Astrocyte (in vitro differentiated cells and primary cell): ENCODE results near the gene ARHGAP24. TPM values are rescaled to one million over a fixed set of nuclear protein-coding genes. Genes with fewer than 3 reads are reported as not detected.

ENCODE experiments used
- DNase-seq: peaks from one replicate; pipeline ENCODE4 v3.0.0-alpha.2; 2010; ENCODE audit warnings: low read depth
- FAIRE-seq: peaks from 2 replicates; lab custom pipeline; 2011; peaks lifted over from hg19 to GRCh38; lab: Jason Lieb, UNC
- H2AFZ ChIP-seq: 2 replicates; pipeline ENCODE4 v1.6.0; 2012; ENCODE audit warnings: low read depth, low read length, inconsistent platforms
- H3K27ac ChIP-seq: 2 replicates; pipeline ENCODE4 v1.5.1; 2011; ENCODE audit warnings: low read depth, low read length, inconsistent platforms
- H3K27me3 ChIP-seq: 2 replicates; pipeline ENCODE4 v1.6.0; 2011; ENCODE audit warnings: low read length, inconsistent platforms; ENCODE audit not compliant: insufficient read depth
- H3K36me3 ChIP-seq: 2 replicates; pipeline ENCODE4 v1.5.1; 2011; ENCODE audit warnings: low read length, inconsistent platforms; ENCODE audit not compliant: insufficient read depth
- H3K4me1 ChIP-seq: 2 replicates; pipeline ENCODE4 v1.5.1; 2011; ENCODE audit warnings: low read length, inconsistent platforms; ENCODE audit not compliant: insufficient read depth
- H3K4me2 ChIP-seq: 2 replicates; pipeline ENCODE4 v1.6.0; 2012; ENCODE audit warnings: low read length, inconsistent platforms
- H3K4me3 ChIP-seq: 2 replicates; pipeline ENCODE4 v1.5.1; 2011; ENCODE audit warnings: low read depth, mild to moderate bottlenecking, low read length, inconsistent platforms; ENCODE audit not compliant: insufficient read depth
- H3K79me2 ChIP-seq: 2 replicates; pipeline ENCODE4 v1.6.0; 2012; ENCODE audit warnings: mild to moderate bottlenecking, low read length, inconsistent platforms; ENCODE audit not compliant: insufficient read depth
- H3K9ac ChIP-seq: 2 replicates; pipeline ENCODE4 v1.6.0; 2012; ENCODE audit warnings: mild to moderate bottlenecking, low read length, inconsistent platforms
- H3K9me3 ChIP-seq: 2 replicates; pipeline ENCODE4 v1.5.1; 2012; ENCODE audit warnings: low read depth, mild to moderate bottlenecking, low read length, inconsistent platforms; ENCODE audit not compliant: insufficient read depth
- H4K20me1 ChIP-seq: 2 replicates; pipeline ENCODE4 v1.6.0; 2012; ENCODE audit warnings: low read length, inconsistent platforms; ENCODE audit not compliant: insufficient read depth
- H3K27ac Mint-ChIP-seq: one replicate; pipeline ENCODE4 v1.8.0; 2021; ENCODE audit warnings: mild to moderate bottlenecking, mixed read lengths; ENCODE audit not compliant: unreplicated experiment
- H3K27me3 Mint-ChIP-seq: one replicate; pipeline ENCODE4 v1.8.0; 2021; ENCODE audit warnings: low read depth, mixed read lengths; ENCODE audit not compliant: unreplicated experiment
- H3K36me3 Mint-ChIP-seq: one replicate; pipeline ENCODE4 v1.8.0; 2021; ENCODE audit warnings: low read depth, mixed read lengths; ENCODE audit not compliant: unreplicated experiment
- H3K4me1 Mint-ChIP-seq: one replicate; pipeline ENCODE4 v1.8.0; 2021; ENCODE audit warnings: low read depth, mixed read lengths; ENCODE audit not compliant: unreplicated experiment
- H3K4me3 Mint-ChIP-seq: one replicate; pipeline ENCODE4 v1.8.0; 2021; ENCODE audit warnings: mild to moderate bottlenecking, moderate library complexity, mixed read lengths; ENCODE audit not compliant: unreplicated experiment
- H3K9me3 Mint-ChIP-seq: one replicate; pipeline ENCODE4 v1.8.0; 2021; ENCODE audit warnings: mild to moderate bottlenecking, mixed read lengths; ENCODE audit not compliant: unreplicated experiment
- EZH2 ChIP-seq: IDR thresholded peaks from 2 replicates; pipeline ENCODE4 v1.6.1; 2012; ENCODE audit warnings: mild to moderate bottlenecking, low read length, inconsistent platforms; ENCODE audit not compliant: insufficient read depth
- total RNA-seq: library from RNA; stranded (reverse); gene quantifications from 2 replicates; pipeline ENCODE4 v1.2.1, GENCODE V29; 2021
- TF ChIP-seq, protein P1 (sequence below): IDR thresholded peaks from 2 replicates; pipeline ENCODE4 v1.5.1; 2011; ENCODE audit warnings: low read depth, mild to moderate bottlenecking, inconsistent platforms, low read length, moderate library complexity; ENCODE audit not compliant: insufficient read depth

Gene ARHGAP24
- total RNA-seq, 1 donor from 2014 or later = 2.1 TPM

DNA sequence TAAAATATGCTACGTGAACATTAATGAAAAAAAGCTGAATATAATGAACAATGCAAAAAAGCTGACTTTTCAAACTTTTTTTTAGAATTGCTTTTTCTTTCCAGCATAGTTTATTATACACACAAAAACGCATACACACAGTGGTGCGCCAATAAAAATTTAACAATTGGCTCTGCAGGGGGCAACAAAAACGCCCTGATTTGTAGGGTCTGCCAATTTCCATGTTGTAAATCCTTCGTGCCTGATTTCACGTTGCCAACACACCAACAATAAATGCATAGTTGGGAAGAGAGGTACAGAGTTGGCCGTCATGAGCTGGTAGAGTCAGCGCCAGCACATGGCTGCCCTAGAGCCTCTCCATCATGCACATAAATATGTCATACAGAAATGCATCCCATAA lies 551.8 kb downstream of the ARHGAP24 start:
- H3K4me3 Mint-ChIP-seq = no peak overlapping the region
- Histone ChIP-seq H3K9me3 (no peaks in the 10 kb centered on the region), H3K9ac (no peak overlapping the region), H3K4me3 (no peak overlapping the region), H3K36me3 (no peaks in the 10 kb centered on the region), H3K4me1 (no peaks in the 10 kb centered on the region), H2AFZ (no peak overlapping the region), H3K27me3 (no peaks in the 10 kb centered on the region), H3K79me2 (no peaks in the 10 kb centered on the region), H3K27ac (no peak overlapping the region), H4K20me1 (no peaks in the 10 kb centered on the region), H3K4me2 (no peak overlapping the region)
- FAIRE-seq = no peak
- H3K27me3 Mint-ChIP-seq = no peaks in the 10 kb centered on the region
- H3K4me1 Mint-ChIP-seq = peaks cover 3% of the 10 kb centered on the region
- no peaks in the 10 kb centered on the region for H3K36me3 Mint-ChIP-seq
- no peaks in the 10 kb centered on the region for H3K9me3 Mint-ChIP-seq
- TF ChIP-seq EZH2 = no peak
- TF ChIP-seq, protein P1, sequence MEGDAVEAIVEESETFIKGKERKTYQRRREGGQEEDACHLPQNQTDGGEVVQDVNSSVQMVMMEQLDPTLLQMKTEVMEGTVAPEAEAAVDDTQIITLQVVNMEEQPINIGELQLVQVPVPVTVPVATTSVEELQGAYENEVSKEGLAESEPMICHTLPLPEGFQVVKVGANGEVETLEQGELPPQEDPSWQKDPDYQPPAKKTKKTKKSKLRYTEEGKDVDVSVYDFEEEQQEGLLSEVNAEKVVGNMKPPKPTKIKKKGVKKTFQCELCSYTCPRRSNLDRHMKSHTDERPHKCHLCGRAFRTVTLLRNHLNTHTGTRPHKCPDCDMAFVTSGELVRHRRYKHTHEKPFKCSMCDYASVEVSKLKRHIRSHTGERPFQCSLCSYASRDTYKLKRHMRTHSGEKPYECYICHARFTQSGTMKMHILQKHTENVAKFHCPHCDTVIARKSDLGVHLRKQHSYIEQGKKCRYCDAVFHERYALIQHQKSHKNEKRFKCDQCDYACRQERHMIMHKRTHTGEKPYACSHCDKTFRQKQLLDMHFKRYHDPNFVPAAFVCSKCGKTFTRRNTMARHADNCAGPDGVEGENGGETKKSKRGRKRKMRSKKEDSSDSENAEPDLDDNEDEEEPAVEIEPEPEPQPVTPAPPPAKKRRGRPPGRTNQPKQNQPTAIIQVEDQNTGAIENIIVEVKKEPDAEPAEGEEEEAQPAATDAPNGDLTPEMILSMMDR = no peak
- H3K27ac Mint-ChIP-seq = no peak overlapping the region
- DNase-seq = no peak

DNA sequence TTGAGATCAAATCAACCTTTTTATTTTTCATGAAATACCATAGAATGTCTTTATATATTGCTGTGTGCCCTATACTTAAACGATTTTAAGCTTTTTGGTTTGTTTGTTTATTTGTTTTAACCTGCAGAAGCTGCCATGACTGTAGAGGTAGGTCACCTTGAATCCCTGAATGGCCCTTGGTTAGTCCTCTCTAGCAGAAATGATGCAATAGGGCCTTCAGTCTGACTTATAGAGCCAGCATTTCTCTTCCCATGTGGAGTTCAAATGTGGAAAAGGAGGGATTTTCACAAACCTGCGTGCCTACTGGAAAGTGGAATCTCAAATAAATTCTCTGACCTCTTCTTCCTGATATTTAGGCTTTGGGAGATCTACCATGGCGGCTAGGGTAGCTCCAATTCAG lies 557.0 kb downstream of the ARHGAP24 start:
- TF ChIP-seq, protein P1 = no peak
- TF ChIP-seq EZH2 = no peak
- DNase-seq = no peak
- H3K4me1 Mint-ChIP-seq = peaks cover 17% of the 10 kb centered on the region
- no peaks in the 10 kb centered on the region for H3K27me3 Mint-ChIP-seq
- Histone ChIP-seq H3K4me2 (peak overlapping the region; percentile 68), H3K36me3 (no peaks in the 10 kb centered on the region), H3K4me1 (peaks cover 27% of the 10 kb centered on the region), H3K9ac (no peak overlapping the region), H3K79me2 (no peaks in the 10 kb centered on the region), H3K27me3 (no peaks in the 10 kb centered on the region), H4K20me1 (no peaks in the 10 kb centered on the region), H3K9me3 (no peaks in the 10 kb centered on the region), H3K4me3 (no peak overlapping the region), H2AFZ (no peak overlapping the region), H3K27ac (no peak overlapping the region)
- no peaks in the 10 kb centered on the region for H3K9me3 Mint-ChIP-seq
- FAIRE-seq = no peak
- peak overlapping the region; percentile 72 for H3K27ac Mint-ChIP-seq
- H3K36me3 Mint-ChIP-seq = no peaks in the 10 kb centered on the region
- H3K4me3 Mint-ChIP-seq = no peak overlapping the region

DNA sequence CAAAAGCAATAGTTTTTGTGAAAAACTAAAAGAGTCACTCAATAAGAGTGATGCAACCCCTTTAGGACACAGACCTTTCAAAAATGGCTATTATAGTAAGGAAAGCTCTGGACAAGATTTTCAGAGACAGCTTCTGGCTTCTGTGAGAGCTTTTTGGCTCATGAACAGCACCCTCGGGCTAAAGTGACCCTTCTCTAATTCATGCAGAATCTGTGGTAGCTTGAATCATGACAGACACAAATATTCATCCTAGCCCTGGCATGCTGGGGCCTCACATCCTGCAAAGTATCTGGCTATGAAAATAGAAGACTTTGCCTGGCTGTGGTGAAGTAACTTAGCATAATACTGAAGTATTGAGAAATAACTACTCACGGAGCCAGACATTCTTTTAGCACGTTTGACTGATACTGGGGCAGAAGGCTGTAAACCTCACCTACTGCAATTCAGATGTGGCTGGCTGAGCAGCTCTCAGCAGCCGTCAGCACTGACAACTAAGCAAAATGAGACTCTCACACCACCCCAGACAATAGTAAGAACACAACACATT lies 557.6 kb downstream of the ARHGAP24 start:
- Histone ChIP-seq H3K36me3 (no peaks in the 10 kb centered on the region), H3K4me1 (peaks cover 33% of the 10 kb centered on the region), H2AFZ (peak overlapping the region; percentile 26), H3K4me2 (peak overlapping the region; percentile 68), H3K27ac (peak overlapping the region; percentile 77), H3K4me3 (no peak overlapping the region), H3K27me3 (no peaks in the 10 kb centered on the region), H3K79me2 (no peaks in the 10 kb centered on the region), H3K9me3 (no peaks in the 10 kb centered on the region), H3K9ac (peak overlapping the region; percentile 68), H4K20me1 (no peaks in the 10 kb centered on the region)
- H3K4me3 Mint-ChIP-seq = peak overlapping the region; percentile 23
- H3K27ac Mint-ChIP-seq = peak overlapping the region; percentile 72
- peak; percentile 94 for FAIRE-seq
- no peaks in the 10 kb centered on the region for H3K36me3 Mint-ChIP-seq
- H3K4me1 Mint-ChIP-seq = peaks cover 17% of the 10 kb centered on the region
- DNase-seq = peak; percentile 95
- H3K9me3 Mint-ChIP-seq = no peaks in the 10 kb centered on the region
- no peaks in the 10 kb centered on the region for H3K27me3 Mint-ChIP-seq
- no peak for TF ChIP-seq EZH2
- TF ChIP-seq, protein P1 = no peak
